Kidney glomerular epithelial cell (primary cell): ENCODE data around the gene ACAA1.
"Not testable (repeated sequence)": the region's sequence is repeated elsewhere in the genome, so short reads cannot be mapped to it uniquely, and the experiment has no call there.

Experiments
- DNase-seq: peaks from one replicate; lab custom pipeline; 2025; lab: John Stamatoyannopoulos, UW

Gene ACAA1

GRCh38 chr3:38134517-38135143 is 2.3 kb downstream of the ACAA1 start:
- not testable (repeated sequence) for DNase-seq

GRCh38 chr3:38133557-38134405 is 3.1 kb downstream of the ACAA1 start:
- no peak for DNase-seq

- no peak for DNase-seq
Measured at GRCh38 chr3:38133209-38133556, 3.7 kb downstream of the ACAA1 start.

GRCh38 chr3:38131621-38132369 is 5.1 kb downstream of the ACAA1 start:
- DNase-seq, result no peak

GRCh38 chr3:38130631-38131065 is 6.3 kb downstream of the ACAA1 start:
- no peak for DNase-seq

- no peak for DNase-seq
Measured at GRCh38 chr3:38129058-38129457, 7.9 kb downstream of the ACAA1 start.

GRCh38 chr3:38128303-38128655 is 8.6 kb downstream of the ACAA1 start:
- no peak for DNase-seq

GRCh38 chr3:38127611-38128302 is 9.2 kb downstream of the ACAA1 start:
- no peak for DNase-seq

GRCh38 chr3:38126121-38126892 is 10.6 kb downstream of the ACAA1 start:
- DNase-seq, result no peak

GRCh38 chr3:38125305-38126120 is 11.4 kb downstream of the ACAA1 start:
- no peak for DNase-seq

- DNase-seq, result no peak
Measured at GRCh38 chr3:38124324-38125122, 12.4 kb downstream of the ACAA1 start.

GRCh38 chr3:38122712-38123290 is 14.1 kb downstream of the ACAA1 start:
- no peak for DNase-seq

- DNase-seq, result no peak
Measured at GRCh38 chr3:38121832-38122461, 15.0 kb downstream of the ACAA1 start.

GRCh38 chr3:38121451-38121831 is 15.5 kb downstream of the ACAA1 start:
- no peak for DNase-seq

- no peak for DNase-seq
Measured at GRCh38 chr3:38120693-38121450, 16.1 kb downstream of the ACAA1 start.

- no peak for DNase-seq
Measured at GRCh38 chr3:38119821-38120692, 16.9 kb downstream of the ACAA1 start.

- no peak for DNase-seq
Measured at GRCh38 chr3:38119248-38119544, 17.7 kb downstream of the ACAA1 start.
